ENCODE data around the gene RELN.

The RELN gene

DNA sequence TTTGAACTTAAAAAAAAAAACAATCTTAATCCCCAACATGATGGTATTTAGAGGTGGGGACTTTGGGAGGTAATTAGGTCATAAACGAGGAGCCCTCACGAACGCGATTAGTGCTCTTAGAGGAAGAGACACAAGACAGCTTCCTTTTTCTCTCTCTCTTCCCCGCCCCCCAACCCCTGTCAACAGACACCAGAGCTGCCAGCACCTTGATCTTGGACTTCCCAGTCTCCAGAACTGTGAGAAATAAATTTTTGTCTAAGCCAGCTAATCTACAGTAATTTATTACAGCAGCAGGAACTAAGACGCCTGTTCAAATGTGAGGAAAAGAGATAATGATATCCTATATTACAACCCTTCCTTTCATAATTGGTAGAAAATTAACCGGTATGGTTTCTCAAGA lies 40.1 kb downstream of the RELN start:
- H3K27ac ChIP-seq: no peak overlapping the region
- DNase-seq (ENCODE audit: low read depth, low spot score): no peak

DNA sequence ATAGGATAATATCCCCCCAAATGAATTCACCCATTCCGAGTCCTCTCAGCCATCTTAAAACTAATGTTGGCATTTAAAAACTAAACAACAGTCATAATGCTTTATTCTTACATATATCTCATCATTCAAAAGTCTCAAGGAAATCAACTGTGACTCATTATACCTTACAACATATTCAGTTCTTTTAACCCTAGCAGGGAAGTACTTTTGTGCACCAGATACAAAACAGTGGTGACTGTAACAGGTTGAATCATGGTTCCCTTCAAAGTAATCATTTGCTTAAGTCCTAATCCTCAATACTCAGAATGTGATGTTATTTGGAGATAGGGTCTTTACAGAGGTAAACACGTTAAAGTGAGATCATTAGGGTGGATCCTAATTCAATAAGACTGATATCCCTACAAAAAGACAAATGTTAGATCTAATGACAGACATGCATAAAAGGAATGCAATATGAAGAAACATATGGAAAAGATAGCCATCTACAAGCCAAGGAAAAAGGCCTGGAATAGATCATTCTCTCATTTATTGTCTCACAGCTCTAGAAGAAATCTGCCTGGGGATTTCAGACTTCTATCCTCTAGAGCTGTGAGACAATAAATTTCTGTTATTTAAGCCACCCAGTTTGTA lies 42.3 kb downstream of the RELN start:
- no peak for DNase-seq (ENCODE audit: low read depth, low spot score)
- H3K27ac ChIP-seq: no peak overlapping the region

DNA sequence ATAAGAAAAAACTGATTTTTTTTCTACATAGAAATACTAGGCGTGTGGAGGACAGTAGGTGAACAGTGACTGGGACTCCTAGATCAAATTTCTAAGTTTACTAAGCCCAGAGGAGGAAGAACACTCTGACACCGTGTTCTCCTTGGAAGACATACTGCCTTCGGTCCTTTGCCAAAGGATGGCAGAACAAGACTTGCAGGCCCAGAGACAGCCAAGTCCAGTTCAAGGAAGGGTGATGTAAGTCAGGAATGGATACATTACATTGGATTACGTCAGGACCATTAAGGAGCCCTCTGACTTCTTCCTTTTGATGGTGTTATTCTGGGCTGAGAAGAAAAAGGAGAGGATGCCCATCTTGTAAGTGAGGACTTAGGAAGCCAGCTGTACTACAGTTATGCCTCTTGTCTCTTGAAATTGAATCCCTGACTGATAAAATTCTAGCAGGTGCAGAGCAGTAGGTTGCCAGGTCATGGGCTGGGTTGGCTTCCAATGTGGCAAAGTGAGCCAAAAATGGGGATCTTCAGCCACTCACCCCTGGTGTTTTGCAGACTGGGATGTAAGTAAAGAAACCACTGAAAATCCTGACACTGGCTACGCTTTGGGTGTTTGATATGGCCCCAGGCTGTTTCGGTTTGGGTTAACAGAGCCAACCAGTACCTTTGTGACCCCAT lies 45.1 kb downstream of the RELN start:
- H3K27ac ChIP-seq: no peak overlapping the region
- DNase-seq (ENCODE audit: low read depth, low spot score): no peak

DNA sequence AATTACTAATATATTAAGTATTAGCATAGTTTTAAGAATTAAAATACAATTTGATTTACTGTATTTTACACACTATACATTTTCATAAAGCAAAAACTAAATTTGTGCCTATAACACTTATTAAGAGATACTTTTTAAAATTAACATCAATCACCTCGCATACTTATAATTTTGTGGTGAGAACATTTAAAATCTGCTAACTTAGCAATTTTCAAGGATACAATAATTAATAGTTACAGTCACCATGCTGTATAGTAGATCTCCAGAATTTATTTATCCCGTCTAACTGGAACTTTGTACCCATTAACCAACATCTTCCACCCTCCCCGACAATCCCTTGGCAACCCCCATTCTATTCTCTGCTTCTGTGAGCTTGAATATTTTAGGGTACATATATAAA lies 47.5 kb downstream of the RELN start:
- DNase-seq (ENCODE audit: low read depth, low spot score): no peak
- H3K27ac ChIP-seq: no peak overlapping the region

DNA sequence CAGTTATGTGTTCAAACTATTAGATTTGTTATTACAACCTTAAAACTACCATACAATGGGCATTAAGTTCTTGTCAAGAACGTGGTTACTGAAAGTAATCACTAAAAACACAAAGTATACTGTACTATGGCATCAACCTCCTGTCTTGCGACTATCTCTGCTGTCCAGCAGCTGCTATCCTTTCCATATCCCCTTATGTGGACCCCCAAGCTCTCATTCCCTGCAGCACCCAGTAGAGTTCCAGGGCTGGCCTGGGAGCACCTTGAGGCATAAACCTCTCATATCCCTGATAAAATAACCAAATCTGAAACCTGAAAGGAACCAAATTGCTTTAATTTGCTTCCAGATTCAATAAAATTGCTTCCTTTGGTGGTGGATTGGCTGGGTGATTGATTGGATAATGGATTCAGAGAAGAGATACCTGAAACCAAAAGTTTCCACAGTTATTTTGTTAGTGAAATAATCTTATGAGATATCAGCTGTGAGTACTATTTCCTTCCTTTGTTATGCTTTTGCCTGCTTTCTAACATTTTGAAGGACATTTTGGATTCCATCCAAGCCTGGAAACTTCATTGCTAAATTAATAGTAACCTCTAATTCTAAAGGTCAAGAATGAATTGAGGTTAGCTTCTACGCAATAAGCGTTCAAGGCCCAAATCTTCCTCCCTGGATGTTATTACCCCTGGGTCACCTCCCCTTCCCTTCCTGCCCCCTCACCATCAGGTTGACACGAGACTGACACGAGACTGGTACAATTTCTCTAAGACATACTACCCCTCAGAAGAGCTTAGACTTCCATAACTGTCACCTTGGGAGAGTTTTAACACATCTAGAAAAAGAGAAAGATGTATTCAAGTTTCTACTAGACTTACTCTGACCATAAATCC lies 48.8 kb downstream of the RELN start:
- no peak for DNase-seq (ENCODE audit: low read depth, low spot score)
- no peak overlapping the region for H3K27ac ChIP-seq

DNA sequence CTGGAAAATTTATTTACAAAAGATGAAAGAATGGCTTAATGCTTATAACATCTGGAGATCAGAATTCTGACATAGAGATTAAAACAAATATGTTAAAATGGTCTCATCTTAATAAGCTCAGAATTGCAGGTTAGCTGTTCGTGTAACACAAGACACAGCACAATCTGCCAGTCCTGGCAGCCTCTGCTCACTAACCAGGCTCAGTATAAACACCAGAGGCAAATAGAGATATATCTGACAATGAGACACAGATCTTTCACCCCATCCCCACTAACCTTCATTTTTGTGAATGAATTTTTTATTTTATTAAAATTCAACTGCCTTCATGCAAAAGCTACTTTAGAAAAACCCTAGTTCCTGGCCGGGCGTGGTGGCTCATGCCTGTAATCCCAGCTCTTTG lies 51.8 kb downstream of the RELN start:
- DNase-seq (ENCODE audit: low read depth, low spot score): no peak
- H3K27ac ChIP-seq: no peak overlapping the region

DNA sequence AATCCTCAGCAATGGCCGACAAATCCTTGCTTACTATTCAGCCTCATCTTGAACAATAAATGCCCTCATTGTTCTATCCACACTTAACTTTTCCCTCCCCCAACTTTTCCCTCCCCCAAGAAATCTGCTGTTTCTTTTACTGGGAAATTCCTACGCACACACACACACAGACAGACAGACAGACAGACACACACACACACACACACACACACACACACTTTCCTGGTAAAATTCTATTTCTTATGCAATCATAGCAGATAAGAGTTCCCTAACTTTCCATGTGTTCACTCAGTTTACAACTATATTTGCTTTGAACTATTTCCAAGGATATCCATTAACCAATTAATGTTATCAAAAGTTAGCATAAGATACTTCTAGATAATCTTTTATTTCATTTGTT lies 52.9 kb downstream of the RELN start:
- H3K27ac ChIP-seq: no peak overlapping the region
- DNase-seq (ENCODE audit: low read depth, low spot score): no peak

DNA sequence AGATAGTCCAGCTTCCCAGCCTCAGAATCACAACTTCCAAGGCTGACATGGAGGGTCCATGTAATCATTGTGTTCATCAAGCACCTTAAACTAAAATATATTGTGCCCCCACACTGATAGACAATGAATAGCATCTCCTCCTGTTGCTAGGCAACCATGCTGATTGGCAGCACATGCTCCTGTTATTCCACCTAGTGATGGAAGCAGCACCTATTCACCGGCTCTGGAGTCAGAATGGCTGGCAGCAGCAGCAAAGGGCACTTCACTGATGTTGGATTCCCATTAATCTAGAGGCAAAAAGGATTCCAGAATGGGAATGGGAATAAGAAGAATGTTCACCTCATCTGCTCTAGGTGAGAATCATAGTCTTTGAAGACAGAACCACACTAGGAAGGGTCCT lies 55.0 kb downstream of the RELN start:
- no peak for DNase-seq (ENCODE audit: low read depth, low spot score)
- no peak overlapping the region for H3K27ac ChIP-seq

DNA sequence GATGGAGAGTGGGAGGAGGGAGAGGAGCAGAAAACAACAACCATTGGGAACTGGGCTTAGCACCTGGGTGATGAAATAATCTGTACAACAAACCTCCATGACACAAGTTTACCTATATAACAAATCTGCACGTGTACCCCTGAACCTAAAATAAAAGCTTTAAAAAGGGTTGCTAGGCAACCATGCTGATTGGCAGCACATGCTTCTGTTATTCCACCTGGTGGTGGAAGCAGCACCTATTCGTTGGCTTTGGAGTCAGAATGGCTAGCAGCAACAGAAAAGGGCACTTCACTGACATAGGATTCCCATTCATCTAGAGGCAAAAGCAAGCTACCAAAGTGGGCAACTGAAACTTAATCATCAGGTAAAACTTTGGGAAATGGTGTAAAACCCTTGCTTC lies 57.1 kb downstream of the RELN start:
- no peak overlapping the region for H3K27ac ChIP-seq
- no peak for DNase-seq (ENCODE audit: low read depth, low spot score)

DNA sequence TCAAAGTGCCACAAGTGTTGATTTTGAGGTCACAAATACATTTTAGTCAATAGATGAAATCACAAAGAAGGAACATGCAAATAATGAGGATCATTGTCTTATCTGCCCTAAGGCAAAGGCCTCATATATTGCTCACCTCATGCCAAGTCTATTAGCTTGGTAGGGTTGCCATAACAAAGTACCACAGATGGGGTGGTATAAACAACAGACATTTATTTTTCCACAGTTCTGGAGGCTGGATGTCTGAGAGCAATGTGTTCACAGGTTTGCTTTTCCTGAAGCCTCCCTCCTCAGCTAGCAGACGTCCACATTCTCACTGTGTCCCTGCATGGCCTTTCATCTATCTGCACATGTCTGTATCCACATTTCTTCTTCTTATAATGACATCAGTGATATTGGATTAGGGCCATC lies 59.6 kb downstream of the RELN start:
- no peak for DNase-seq (ENCODE audit: low read depth, low spot score)
- no peak overlapping the region for H3K27ac ChIP-seq

DNA sequence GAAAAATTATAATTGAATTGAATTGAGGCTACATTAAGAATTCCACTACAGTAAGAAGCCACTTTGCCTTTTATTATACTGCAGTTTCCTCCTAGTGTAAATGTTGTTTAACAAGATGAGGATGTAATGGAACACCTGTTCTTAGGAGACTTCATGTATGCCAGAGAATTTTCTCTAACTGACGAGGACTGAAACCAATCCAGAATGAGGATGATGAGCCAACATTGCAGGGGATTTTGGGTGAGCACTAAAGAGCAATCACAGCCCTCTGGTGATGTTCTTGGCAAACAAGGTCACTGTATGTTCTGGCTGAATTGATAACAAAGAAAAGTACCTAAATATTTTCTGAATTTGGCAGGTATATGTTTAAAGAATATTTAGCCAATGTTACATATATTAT lies 60.9 kb downstream of the RELN start:
- H3K27ac ChIP-seq: no peak overlapping the region
- DNase-seq (ENCODE audit: low read depth, low spot score): no peak

DNA sequence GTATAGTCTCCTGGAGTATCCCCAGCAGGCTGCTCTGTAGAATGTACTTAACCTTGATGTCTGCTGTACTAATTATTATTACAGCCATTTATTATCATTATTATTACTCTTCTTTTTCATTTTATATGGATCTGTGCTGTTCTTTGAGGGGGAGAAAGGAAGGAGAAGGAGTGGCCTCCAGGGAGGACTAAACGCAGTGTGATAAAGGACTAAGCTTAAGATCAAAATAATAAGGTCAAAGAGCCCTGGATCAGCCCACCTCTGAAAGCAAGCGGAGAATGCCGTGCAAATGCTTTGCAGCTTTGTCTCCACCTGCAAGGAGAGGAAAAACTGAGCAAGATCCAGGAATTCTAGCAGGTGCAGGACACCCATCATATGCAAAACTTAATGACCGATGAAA lies 65.3 kb downstream of the RELN start:
- no peak overlapping the region for H3K27ac ChIP-seq
- DNase-seq (ENCODE audit: low read depth, low spot score): no peak

DNA sequence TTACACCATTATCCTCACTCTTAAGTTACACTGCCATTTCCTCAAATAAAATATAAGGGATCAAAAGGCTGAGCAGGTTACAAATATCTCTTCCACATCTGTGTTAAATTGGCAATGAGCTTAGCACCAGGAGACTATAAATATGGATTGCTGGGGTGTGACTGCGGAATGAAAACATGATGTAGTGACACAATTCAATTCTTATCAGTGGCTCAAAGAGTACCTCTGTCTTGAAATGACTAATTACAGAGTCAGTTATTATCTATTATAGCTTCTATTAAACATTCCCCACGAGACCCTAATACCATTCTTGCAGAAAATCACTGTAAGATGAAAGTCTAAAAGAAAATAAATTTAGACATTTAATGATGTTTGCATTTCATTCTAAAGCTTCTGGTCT lies 67.1 kb downstream of the RELN start:
- H3K27ac ChIP-seq: no peak overlapping the region
- DNase-seq (ENCODE audit: low read depth, low spot score): no peak

DNA sequence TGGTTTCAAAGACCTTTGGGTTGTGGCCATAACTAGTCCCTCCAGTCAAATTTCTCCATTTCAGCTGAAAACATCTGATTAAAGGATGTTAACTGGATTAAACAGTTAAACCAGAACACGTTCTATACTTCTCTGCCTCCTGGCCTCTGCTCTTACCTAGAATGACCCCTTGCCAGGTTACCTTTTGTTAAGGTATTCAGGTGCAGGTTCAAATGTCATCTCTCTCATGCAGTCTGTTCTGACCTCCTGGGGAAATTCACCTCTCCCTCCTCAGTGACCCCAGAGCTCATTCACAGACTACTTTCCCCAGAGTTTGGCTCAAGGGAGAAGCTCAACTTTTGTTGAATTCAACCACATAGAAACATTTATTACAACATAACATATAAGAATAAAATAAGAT lies 67.8 kb downstream of the RELN start:
- DNase-seq (ENCODE audit: low read depth, low spot score): no peak
- no peak overlapping the region for H3K27ac ChIP-seq

DNA sequence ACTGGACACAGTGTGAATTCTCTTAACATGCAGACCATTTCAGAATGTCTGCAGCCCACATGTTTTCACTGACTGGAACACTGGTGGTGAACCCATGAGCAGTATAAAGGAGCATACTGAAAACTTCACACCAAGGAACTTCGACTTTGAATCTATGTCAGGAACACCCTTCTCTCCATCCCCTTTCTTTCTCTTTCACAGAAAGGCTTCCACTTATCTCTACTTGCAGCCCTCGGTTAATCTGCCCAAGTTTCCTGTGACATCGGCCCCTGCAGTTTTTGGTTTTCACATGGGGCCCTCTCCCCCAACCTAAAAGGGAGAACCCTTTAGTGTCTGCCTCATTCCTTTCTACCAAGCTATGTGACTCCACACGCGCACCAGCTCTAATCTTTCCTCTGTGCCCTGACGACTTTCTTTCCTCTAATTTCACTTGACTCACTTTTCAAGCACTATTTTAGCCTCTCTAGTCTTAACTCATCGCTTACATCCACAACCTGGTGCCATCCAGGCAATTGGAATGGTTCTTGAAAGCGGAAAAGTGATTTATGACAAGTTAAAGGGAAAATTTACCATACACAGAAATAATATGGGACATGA lies 70.1 kb downstream of the RELN start:
- no peak for DNase-seq (ENCODE audit: low read depth, low spot score)
- H3K27ac ChIP-seq: no peak overlapping the region

DNA sequence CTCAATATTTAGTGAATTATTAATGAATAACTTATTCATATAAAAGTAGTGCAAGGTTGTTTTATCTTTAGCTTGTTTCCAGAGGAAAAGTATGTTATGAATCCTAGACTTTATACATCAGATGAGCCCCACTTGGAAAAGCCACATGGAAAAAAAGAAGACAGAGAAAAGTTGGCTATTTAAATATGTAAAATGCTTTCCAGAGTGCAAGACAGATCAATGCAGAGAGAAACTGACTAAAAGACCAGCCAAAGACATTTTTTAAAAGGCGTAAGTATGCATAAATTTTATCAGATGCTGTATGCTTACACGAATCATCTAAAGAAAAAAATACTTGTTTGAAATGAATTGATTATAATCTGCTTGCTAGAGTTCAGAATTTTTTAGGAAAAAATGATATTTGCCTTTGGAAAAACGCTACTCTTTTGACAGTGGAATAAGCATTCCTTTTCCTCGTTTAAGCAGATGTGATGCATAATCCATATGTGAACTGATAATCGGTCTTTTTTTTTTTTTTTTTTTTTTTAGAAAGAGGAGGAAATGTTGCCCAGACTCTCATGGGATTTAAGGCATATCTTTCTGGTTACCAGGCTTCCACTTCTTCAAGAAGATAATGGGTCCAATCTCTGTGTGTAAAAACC lies 70.7 kb downstream of the RELN start:
- no peak for DNase-seq (ENCODE audit: low read depth, low spot score)
- H3K27ac ChIP-seq: no peak overlapping the region

DNA sequence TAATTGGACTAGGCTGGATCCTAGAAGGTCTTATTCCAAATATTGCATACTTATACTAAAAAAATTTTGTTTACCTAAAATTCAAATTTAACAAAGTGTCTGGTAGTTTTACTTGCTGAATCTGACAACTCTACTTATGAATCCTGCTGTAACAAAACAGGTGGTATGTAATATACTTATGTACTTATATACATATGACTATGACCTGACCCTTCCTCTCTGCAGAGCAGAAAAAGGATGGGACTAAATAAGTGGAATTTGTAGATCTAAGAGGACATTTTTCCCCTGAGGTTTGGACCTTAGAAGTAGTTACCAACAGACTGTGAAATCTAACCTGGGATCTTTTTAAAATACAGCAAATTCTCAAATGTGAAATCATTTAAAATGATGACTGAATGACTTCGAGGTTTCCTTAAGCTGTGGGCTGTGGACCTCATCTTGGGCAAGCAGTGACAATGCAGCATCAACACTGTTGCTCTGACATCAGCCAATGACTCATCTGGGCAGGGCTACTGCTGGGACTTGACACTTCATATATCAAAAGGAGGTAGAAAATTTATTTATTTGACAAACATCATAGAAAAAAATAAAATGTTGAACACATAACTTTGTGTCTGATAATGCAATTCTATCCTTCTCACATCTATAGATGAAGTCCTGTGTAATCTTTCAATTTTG lies 73.6 kb downstream of the RELN start:
- H3K27ac ChIP-seq: no peak overlapping the region
- no peak for DNase-seq (ENCODE audit: low read depth, low spot score)

DNA sequence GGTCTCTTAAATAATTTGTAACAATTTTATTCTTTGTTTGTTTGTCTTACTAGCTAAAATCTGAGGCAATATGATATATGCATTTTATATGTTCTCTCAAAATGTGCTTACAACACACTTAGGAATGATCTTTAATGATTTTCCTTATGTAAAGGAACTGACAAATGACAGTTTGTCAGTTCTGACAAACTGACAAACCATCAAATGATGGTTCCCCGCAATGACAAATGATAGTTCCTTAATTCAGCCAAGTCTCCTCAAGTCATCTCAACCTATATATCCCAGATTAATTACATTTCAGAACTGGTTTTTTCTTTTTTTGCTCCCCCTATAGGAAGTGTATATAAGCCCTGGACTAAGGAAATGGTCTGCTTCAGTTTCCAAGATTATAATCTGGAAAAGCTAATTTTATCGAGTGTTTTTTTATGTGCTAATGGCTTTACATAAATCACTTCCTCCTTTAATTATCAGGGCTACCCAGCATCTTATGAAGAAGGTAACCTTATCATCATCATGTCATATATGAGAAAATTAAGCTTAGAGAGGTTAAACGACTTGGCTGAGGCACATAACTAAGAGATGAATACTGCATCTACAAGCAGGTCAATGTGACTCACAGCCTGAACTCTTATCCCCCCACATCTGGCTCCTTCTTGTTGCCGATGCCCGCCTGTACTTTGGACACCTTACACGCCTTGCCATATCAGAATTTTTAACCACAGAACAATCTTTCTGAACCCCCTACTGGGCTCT lies 75.1 kb downstream of the RELN start:
- no peak for DNase-seq (ENCODE audit: low read depth, low spot score)
- H3K27ac ChIP-seq: no peak overlapping the region

DNA sequence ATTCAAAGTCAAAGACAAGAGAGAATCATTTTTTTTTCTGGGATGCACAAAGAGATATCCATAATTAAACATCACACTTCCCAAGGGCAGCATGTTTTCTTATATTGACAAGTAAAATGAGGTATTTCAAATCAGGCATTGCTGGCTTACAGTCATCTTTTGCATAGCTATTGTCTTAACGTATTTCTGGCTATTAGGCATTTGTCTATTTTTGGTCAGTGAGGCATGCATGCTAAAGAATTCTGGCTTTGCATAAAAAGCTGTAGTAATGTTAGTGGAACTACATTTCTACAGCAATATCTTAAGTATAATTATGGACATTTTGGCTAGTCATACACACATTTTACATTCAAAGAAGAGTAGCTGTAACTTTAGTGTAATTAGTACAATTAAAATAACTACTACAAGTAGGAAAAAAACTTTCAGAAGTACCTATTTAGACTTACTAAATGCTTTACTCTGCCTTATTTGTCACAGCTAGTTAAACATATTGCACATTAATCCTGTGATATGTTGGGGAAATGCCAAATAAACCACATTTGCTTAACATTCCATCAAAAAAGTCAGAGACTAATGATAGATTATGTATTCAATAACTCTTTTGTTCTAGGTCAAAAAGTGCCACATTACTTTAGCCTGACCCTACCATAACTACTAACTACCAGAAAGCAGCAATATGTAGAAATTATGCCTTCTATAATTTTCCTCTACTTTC lies 76.4 kb downstream of the RELN start:
- no peak overlapping the region for H3K27ac ChIP-seq
- DNase-seq (ENCODE audit: low read depth, low spot score): no peak

Data from epithelial cell of prostate (primary cell).